GM18907 (cell line): ENCODE measurements around the gene ZBTB32.

Source experiments
- ATAC-seq: cut with Tn5 transposase; IDR thresholded peaks from one replicate; pipeline ENCODE4 v1.9.1; 2021; ENCODE audit warnings: mild to moderate bottlenecking, moderate library complexity; ENCODE audit not compliant: unreplicated experiment

The ZBTB32 gene

GRCh38 chr19:35736913-35737886 lies 32.8 kb downstream of the ZBTB32 start:
- ATAC-seq = no peak

DNA sequence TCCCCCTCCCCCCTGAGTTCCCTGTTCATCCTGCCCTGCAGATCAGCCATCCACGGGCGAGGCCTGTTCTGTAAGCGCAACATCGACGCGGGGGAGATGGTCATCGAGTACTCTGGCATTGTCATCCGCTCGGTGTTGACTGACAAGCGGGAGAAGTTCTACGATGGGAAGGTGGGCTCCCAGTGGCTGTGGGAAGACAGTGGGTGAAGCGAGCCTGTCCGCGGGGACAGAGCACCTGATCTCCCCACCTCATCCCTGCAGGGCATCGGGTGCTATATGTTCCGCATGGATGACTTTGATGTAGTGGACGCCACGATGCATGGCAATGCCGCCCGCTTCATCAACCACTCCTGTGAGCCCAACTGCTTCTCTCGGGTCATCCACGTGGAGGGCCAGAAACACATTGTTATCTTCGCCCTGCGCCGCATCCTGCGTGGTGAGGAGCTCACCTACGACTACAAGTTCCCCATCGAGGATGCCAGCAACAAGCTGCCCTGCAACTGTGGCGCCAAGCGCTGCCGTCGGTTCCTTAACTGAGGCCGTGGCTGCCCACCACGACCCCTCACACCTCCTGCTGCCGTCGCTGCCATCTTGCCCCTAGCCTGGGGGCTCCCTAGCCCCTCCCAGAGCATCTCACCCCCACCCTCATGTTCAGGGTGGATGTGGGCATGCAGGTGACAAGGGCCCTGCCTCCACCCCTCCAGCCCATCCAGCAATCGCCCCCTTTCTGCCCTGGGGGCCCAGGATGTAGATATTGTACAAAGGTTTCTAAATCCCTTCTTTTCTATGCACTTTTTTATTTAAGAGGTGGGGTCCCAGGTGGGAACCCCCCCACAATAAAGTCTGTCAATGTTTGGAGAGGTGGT lies 33.9 kb downstream of the ZBTB32 start:
- ATAC-seq = no peak

DNA sequence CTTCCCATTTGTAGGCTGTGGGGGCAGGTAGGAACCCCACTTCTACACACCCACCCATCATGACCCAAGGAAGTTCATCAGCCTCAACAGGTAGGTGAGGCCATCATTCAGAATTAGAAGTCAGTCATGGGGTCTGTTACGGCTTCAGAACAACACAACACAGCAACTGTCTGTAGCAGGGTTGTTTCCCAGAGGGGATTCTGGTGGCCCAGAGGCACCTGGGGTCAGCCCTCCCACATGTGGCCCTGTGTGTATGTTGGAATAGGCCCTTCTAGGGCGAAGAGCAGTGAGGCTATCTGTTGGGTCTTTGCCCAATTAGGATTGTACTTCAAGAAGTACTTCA lies 34.5 kb downstream of the ZBTB32 start:
- no peak for ATAC-seq

DNA sequence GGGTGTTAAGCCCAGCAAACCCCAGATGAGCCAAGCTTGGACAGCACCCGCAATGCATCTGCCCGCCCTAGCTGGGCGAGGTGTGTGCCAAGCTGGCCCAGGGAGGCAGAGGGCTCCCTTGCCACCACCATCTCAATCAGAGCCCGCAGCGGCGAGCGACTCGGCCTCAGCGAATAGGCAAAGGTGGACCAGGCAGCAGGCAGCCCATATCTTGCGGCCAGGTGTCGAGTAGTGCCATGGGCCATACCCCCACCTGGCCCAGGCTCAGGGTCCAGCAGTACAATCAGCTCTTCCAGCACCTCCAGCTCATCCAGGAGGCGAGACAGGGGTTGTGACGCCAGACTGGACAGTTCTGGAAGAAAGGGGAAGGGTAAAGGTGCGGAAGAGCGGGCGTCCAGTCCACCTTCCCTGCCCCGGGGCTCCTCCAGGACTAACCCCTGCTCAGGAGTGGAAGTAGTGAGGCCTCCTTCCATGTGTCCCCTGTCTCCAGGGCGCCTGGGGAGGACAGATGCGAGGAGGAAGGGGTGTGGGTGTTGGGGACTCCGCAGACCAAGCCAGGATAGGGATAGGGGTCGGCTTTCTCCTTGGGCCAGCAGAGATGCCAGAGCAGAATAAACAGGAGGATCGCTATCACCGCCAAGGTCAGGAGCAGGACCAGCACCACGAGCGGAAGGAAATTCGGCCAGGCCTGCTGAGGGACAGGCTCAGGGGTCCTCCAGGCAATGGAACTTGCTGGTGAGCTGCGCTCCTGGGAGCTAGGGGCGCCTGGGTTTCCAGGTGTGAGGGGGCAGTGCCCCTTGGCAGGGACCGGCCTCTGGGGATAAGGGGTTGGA lies 35.1 kb downstream of the ZBTB32 start:
- no peak for ATAC-seq

GRCh38 chr19:35740108-35740422 lies 35.7 kb downstream of the ZBTB32 start:
- no peak for ATAC-seq

DNA sequence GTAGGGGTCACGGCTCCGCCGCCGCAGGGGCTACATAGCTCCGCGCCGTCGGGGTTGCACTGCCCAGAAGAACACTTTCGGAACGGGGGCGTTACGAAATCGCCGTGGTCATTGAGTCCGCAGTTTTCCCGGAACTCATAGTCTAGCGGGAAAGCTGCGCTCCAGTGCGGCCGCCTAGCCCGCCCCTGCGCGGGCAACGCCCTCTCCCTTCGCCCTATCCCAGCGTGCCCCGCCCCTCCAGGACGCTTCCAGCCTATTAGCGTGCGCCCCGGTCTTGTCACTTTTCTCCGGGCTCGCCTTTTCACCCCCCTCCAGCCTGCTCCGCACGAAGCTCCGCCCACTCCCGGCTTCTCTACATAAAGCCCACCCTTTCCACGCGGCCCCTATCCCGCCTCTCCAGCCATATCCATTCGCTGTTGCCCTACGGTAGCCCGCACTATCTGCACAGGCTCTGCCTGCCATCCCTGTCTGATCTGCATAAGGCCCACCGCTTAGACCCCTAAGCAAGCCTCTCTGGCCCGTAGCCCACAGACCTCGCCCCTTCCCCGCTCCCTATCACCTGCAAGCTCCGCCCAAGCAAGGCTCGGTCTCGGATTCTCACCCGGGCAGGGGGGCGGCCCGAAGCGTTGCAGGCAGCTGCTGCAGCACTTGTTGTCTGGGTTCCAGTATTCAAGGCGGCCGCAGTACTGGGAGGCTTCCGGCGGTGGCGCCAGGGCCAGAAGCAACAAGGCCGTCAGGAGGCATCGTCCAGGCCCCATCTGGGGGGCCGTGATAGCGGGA lies 36.3 kb downstream of the ZBTB32 start:
- peak; percentile 56 for ATAC-seq

DNA sequence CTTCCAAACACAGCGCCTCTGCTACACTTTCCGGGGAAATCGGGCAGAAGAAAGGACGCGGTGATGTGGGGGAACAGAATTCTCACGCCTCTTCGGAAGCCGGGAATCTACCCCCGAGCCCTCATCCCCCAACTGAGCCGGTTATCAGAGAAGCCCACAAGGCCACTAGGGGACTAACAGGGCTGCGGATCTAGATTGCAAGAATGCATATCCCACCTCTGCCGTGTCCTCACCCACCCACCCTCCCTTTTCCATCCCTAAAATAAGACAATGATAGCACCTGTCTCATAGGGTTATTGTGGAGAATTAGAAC lies 36.8 kb downstream of the ZBTB32 start:
- no peak for ATAC-seq

DNA sequence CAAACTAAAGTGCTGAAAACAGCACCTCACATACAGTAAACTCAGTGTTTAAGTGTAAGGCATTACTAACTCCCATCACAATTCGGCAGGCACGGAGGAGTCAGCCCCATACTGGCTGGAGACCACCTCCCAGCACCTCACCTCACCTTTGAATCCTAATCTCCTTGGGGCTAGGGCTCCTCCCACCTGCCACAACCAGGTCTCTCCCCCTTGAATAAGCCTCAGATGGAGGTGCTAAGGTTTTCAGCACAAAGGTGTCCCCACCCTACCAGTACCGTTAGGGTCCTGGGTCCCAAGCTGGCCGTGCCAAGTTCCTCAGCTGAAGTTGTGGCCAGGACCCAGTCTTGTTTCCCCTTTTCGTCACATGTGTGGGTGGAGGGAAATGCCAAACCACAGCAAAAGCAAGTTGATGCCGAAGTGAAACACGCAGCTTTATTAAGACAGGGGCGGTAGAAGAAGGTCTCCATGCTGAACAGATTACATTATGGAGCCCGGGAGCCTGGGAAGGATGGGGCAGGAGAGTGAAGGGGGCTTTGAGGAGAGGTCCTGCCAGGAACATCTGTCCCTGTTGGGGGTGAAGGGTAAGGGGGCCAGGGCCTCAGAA lies 37.9 kb downstream of the ZBTB32 start, which contains the start of gene IGFLR1:
TSS of gene IGFLR1 (minus strand) at position 332 of the 604 bp plus-strand sequence. CDS start 1,272 bp downstream, outside the sequence.
- ATAC-seq = no peak

DNA sequence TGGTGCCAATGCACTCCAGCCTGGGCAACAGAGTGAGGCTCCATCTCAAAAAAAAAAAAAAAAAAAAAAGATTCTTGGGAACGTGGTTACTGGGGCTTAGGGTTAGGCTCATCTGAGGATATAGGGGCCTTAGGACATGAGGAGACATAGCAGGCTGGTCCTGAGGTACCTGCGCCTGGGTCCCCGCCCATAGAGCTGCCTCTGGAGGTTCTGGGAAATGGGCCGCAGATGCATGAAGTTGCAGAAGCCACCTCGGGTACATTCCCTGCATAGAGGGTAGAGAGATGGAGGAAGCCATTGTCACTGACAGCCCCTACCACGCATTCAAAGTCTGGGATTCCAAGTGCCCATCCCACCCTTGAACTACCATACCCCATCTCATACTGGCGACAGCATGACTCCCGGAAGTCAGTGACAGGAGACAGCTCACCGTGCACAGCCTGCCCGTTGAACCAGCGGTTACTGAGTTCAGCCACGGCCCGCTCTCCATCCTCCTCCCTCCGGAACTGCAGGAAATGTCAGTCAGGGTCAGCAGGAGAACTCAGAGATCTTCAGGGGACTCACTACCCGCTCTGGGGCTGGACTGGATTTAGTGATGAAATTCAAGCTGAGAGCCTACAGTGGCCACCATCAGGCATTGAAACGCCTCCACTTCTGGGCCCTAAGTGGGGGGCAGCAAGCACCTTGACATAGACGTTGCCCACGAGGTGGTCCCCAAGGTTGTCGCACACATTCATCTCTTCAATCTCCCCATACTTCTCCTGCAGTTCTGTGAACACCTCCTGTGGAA lies 39.5 kb downstream of the ZBTB32 start:
- no peak for ATAC-seq

DNA sequence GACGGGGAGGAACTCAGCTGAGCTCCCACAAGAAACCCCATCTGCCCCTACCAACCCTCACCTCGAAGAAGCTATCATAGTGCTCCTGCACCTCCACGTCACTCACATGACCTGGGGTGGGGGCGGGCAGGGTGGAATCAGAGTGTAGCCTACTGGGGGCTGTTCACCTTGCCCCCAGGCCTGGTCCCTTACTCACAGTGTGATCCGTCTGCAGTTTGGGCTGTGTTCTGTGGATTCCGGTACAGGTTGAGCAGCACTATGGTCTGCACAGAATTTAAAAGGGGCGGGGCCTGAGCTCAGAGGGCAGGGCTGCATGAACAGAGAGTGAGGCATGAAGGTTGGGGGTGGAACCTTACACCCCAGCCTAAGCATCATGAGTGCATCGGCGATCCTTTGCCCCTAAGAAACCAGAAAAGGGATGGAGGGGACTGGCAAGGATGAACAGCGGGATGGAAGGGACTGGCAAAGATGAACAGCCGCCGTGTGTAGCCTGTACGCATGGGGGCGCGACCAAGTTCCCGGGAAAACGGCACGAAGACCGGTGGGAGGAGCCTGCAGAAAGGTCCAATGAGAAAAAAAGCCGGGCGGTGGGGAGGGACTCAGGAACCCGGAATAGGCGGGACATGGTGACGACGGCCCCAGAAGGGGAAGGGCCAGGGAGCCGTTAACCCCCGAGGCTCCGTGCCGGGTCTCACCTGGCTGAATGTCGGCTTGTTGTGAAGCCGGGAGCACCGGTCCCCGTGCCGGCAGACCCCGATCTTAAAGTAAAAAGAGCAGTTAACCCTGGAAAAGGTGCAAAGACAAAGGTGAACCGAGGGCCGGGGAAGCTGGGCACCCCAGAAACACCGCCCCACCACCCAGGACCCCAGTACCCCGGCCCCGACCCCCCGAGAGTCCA lies 40.3 kb downstream of the ZBTB32 start:
- ATAC-seq = peak; percentile 39

- peak; percentile 41 for ATAC-seq
These were observed 41.1 kb downstream of the ZBTB32 start, which contains the start of the genes PSENEN and U2AF1L4 for GRCh38 chr19:35745328-35746086. Gene PSENEN, plus strand, starts transcription at chr19:35745651. Its CDS starts 280 bp downstream, at chr19:35745931. Gene U2AF1L4, minus strand, starts transcription at chr19:35745418. Its CDS starts 27 bp downstream, at chr19:35745391.

- ATAC-seq = no peak
These were observed 41.7 kb downstream of the ZBTB32 start for GRCh38 chr19:35746087-35746462.

GRCh38 chr19:35746531-35746930 lies 42.2 kb downstream of the ZBTB32 start:
- ATAC-seq = no peak

DNA sequence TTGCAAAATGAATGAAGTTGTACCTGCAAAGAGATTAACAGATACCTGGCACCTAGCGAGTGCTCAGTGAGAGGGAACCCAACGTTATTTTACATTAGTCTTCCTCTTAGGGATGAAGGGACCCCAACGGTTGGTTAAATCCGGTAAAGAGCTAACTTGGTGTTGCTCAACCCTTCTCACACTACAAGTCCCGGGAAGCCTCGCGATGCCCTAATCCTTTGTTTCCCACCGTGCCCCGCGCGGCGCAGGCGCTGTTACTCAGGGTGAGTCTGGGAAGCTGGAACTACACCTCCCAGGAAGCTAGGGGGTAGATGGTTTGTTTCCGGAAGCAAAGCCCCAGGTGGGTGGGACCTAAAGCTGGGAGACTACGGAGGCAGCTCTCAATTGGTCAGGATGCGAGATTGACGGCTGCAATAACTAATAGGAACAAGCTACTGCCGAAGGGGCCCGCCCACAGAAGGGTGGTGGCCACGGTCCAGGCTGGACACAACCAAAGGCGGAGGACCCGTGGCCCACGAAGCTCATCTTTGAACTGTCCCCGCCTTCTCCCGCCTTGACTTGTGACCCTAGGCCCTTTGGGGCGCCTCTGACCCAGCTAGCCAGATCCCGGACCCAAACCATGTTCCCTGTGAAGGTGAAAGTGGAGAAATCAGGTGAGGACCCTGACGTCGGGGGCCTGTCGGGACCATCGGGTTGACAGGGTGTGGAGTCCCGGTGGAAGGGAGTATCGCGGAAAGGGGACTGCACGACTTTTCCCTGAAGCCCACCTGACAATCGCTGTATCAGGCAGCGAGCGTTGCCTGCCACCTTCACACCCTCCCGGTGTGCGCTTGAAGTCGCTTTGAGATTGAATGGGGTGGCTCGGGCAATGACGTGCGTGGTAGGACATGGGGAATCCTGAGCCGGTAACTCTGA lies 44.0 kb downstream of the ZBTB32 start, which contains the start of gene LIN37:
TSS of gene LIN37 (plus strand) at position 471 of the 915 bp plus-strand sequence. CDS start at position 620, 149 bp downstream.
- peak; percentile 69 for ATAC-seq

GRCh38 chr19:35750167-35750566 lies 45.8 kb downstream of the ZBTB32 start:
- no peak for ATAC-seq
